Right renal cortex interstitium (tissue), 3 donors: ENCODE results near the gene DPYSL5. TPM values are rescaled to one million over a fixed set of nuclear protein-coding genes. Genes with fewer than 3 reads are reported as not detected.
"Not testable (repeated sequence)": the region's sequence is repeated elsewhere in the genome, so short reads cannot be mapped to it uniquely, and the experiment has no call there.

ENCODE experiments used
- DNase-seq, 3 donors: peaks; one replicate each; pipeline ENCODE4 v3.0.0-alpha.2; 2013; ENCODE audit warnings: low read depth in 3 of 3, low spot score in 2 of 3
- polyA plus RNA-seq, 3 donors: library from polyadenylated mRNA; unstranded; fragments of 120-200 nt; gene quantifications; one replicate each; pipeline ENCODE4 v1.2.1, GENCODE V29; 2013; ENCODE audit not compliant: insufficient read length in 3 of 3

The DPYSL5 gene
- polyA plus RNA-seq, 3 donors: 4.9 to 5.5 (median 5.0) TPM

DNA sequence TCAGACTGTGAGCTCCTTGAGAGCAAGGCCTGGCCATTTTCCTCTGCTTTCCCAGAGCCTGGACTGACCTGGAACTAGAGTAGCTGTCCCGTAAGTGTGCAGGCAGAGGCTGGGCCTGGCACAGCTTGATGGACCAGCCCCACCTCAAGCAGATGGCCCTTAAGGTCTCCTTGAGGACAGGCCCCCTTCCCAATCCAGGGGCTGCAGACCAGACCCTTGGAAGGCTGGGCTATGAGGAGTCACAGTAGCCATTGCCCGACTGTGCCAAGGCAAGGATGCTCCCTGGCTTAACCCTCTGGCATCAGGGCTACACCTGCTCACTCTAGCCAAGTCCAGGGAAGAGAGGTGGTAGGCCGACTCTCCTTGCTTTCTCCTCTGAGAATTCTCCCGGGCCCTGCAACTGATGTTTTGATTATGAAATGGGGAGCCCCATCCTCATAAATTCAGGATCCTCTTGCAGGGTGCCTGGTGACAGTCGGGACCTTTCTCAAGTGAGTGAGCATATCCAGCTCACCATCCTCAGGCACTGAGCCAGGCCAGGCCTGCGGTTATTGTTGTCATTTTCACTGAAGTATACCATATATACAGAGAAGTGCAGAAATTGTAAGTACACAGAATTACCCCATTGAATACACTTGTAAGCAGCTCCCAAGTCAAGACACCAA lies 51.7 kb downstream of the DPYSL5 start:
- DNase-seq: no peak

DNA sequence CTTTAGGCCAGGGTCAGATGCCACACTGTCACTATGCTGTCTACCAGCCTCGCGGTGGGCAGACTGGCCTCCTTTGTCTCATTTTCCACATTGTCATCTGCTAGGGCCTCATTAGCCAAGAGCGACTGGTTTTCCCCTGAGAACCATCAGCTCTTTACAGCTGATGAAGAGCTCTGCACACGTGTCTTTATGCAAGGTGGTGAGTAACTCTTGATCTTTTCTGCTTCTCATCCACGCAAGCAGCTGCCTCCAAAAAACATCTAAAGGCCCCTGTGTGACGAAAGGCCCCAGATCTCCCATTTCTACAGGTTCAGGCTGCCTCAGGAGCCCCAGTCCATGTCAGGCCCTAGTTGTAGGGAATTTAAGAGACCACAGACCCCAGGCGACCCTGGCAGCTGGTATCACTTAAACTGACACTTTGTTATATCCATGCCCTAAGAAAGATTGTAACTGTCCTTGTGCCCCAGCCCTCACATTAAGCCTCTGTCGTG lies 52.9 kb downstream of the DPYSL5 start:
- DNase-seq: no peak

DNA sequence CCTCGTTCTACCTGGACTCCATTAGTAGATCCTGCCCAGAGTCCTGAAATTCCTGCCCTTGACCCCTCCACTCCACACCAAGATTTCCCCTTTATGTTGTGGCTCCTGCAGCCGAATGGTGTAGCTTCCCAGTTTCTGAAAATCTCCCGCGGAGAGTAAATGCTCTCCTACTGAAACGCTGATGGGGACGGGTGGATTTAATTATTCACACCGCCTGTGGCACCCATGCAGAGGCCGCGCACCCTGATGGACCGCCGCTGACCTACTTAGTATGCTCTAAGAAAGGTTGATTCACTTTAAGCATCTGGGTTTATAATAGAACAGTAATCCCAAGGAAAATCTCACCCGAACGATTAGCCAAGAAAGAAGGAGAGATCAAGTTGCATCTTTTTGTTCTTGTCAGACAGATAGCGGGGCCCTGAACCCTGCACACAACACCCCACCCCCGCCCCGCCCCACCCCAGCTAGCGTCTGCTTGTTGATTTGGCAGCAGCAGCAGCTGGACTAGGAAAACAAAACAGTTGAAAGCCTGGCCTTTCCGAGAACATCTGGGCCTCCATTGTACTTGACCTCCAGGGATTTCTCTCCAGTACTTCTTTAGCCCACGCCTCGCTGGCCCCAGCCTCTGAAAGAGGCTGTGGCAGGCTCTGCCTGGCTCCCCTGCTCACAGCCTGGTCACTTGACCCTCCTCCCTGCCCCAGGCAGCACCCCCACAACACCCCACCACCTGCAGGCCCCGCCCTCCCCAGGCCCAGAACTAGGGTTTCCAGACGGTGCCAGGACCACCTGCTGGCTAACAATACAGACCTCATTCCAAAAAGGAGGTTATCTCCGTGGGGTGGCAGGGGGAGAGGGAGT lies 53.6 kb downstream of the DPYSL5 start:
- no peak for DNase-seq

DNA sequence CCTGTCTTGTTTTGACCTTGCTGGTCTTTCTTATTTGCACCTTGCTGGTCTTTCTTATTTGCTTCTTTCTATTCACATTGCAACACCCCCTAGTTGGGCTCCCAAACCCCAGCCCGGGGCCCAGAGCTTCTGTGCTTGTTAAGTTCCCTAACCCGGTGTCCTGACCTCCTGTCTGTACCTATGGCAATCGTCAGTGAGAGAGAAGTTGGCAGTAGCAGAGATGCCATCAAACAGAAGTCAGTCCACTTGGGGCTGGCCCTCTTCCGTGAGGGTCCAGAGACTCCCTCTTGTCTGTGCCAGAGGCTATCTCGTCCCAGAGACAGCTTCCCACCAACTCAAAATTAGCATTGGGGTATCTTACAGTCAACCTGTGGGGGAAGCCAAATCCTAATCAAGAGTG lies 55.7 kb downstream of the DPYSL5 start:
- no peak for DNase-seq

DNA sequence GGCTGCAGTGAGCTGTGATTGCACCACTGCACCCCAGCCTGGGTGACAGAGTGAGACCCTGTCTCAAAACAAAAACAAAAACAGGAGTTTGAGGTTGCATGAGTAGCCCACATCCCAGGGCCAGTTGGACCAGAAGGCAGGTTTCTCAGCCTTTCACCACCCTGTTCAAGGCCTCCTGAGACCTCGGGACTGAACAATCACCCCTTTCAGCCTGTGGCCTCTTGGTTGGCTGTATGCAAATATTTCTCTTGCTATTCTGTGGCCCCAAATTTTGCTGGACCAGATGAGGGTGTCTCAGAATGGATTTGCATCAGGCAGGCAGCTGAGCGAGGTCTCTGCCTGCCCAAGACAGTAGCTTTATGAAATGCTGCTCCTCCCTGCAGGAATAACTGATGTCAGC lies 56.9 kb downstream of the DPYSL5 start:
- DNase-seq: no peak

DNA sequence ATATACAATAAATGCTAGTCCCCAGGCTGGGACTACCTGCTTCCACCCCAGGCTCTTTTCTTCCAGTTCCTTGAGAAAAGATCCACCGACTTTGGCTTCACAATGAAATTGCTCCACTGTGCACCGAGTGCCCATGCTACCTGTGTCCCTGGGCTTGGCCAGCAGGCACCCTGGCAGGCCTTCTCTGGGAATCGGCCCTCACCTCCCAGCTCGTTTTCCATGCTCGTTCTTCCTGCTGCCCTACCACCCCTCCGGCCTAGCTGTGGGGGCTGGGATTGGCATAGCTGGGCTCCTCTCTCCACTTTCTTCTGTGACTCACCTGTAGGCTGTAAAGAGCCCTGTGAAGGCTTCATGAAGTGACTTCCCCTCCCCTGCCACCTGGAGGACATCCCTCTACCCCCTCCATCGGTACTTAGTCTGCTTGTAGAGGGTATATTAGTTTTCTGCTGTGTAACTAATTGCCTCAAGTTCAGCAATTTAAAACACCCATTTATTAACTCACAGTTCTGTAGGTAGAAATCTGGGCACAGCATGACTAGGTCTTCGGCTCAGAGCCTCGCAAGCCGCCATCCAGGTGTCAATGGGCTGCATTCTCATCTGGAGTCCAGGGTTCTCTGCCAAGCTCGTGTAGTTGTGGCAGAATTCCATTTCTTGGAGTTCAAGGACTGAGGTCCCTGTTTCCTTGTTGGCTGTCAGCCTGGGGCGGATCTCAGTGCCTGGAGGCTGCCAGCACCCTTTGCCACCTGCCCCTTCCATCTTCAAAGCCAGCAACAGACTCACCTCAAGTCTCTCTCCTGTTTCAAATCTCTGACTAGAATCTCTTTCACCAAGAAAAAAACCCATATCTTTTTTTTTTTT lies 57.6 kb downstream of the DPYSL5 start:
- DNase-seq: no peak

DNA sequence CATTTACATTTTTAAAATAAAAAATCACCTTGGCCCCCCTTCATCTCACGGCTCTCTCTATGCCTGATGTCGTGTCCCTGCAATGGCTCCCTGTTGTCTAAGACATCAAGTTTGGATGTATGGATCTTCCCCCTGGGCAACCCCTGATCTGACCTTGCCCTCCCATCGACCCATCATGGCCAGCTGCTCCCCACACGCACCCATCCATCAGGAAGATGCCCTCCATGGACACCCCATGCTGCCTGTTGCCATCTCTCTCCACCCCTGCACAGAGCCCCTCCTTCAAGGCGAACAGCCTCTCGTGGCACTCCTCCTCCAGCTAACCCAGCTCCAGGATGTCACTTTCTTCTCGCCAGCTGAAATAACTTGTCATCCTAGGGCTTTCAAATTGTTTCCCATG lies 59.5 kb downstream of the DPYSL5 start:
- DNase-seq: no peak

DNA sequence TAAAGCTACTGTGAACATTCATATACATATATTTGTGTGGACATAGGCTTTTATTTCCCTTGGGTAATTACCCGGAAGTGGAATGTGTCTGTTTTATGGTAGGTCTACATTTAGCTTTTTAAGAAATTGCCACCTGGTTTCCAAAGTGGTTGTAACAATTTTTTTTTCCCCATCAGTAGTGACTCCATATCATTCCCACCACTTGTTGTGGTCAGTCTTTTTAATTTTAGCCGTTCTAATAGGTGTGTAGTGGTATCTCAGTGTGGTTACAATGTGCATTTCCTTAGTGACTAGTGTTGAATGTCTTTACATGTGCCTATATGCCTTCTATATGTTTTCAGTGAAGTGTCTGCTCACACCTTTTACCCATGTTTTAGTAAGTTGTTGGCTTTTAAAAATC lies 62.2 kb downstream of the DPYSL5 start:
- no peak for DNase-seq

DNA sequence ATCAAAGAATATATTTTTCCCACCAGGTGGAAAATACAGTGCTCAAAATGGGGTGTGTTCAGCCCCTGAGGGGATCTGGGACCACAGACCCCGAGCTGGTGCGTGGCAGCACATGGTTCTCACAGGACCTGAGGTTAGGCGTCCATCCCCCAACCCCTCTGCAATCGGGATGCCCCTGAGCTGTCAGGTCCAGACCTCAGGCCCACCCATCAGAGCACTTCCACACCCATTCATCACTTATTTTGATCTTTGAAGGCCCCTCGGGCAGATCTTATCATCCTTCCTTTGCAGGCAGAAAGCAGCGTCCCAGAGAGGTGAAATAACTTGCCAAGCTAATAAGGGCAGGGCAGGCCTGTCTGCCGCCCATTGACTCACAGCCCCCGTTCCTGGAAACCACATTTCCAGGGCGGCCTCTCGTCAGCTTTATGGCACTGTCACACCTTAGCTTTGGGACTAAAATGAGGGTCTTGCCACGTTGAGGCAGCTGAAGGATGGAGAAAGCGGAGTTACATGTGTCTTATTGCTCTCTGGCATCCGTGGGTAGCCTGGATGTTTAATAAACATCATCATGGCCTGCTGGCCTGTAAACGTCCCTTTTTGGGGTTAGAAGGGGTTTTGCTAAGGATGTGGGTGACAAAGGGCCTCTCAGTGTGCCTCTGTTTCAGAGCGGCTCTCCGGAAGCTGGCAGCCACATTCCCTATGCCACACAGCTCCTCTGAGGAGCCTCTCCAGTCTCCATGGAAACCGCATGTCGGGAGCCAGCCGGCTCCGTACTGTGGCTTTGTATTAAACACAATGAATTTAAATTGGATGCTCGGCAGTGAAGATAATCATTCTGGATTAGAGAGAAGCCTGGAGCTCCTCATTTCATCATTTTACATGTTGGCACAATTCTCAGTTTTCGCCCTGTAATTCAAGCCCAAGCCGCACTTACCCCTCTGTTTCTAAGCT lies 64.3 kb downstream of the DPYSL5 start:
- no peak for DNase-seq

DNA sequence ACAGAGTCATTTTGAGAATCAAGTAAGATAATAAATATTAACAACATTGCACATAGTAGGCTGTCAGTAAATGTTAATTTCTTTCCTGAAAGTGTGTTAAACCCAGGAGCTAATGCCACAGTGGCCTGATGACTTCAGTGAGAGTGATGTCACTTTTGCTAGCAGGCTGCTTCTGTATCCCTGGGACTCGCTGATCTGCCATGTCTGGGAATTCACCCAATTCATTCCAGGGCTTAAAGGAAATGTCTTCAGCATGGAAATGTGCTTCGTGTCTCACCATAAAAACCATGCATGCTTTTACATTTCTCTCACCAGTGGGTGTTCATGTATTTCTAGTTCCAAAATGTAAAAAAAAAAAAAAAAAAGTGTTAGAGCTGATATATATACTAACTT lies 65.7 kb downstream of the DPYSL5 start:
- DNase-seq: no peak

DNA sequence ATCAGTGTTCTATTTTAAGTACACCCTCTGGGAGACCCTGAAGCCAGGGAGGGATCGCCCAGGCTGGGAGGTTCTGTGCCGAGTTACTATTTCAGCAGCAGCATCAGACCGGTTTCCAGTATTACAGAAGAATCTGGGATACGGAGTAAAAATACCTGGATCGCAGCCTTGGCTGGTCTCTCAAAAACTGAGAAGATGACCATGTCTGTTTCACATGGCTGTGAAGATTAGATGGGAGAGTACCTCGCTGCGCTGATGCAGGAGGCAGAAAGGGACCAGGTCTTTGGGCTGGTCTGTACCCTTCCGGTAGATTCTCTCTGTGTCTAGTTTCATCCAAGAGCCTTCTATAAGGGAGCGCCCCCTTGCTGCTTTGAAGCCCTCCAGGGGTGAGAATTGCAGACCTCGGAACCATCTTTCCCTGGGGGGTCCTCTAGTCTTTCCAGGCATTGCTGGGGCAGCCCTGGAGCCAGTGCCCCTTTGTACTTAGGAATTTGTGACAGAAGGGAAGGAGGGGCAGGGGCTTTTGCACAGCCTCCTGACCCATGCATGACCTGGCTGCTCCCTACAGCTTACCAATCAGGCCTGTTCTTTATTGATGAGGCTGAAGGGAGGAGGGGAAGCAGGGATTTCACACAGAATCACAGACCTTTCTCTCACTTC lies 66.2 kb downstream of the DPYSL5 start:
- DNase-seq: no peak

DNA sequence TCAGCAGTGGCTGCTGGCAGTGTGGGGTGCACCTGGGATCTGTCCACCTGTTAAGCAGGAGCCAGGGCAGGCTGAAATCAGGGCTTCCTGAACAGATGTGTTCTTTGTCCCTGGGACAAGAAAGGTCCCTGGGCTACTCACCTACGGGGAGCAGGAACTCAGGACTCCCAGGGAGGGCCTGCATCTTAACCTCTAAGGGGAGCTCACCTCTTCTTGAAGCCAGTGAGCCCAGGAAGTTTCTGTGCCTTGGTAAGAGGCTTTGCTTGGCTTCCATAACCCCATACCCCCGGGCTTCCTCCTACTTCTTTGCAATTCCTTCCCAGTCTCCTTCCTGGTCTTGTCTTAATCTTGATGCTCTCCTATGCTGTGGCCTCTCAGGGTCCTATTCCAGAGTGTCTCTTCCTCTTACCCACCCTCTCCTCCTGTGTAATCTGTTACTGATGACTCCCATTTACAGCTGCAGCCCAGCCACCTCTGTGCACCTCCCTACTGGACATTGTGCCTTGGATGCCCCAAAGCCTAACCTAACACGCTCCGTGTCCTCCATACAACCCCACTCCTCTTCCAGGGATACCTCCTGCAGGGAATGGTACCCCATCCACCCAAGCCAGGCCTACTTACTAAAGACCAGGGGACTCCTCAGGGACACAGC lies 66.9 kb downstream of the DPYSL5 start:
- no peak for DNase-seq

DNA sequence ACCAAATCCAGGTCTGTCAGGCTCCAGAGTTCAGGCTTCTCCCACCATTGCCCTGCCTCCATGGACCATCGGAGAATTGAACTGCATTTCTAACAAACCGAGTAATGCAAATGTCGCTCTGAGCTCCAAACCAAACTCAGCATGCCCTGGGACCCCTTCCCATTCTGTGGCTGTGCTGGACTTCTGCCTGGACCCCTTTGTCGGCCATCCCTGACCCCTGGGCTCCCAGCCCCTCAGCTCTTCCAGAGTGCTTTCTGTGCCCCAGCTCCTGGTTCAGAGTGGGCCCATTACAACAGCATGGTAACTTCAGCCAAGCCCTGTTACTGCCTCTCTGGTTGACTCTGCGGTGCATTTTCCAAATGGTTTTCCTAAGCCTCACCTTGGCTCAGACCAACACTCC lies 67.4 kb downstream of the DPYSL5 start:
- DNase-seq: no peak

DNA sequence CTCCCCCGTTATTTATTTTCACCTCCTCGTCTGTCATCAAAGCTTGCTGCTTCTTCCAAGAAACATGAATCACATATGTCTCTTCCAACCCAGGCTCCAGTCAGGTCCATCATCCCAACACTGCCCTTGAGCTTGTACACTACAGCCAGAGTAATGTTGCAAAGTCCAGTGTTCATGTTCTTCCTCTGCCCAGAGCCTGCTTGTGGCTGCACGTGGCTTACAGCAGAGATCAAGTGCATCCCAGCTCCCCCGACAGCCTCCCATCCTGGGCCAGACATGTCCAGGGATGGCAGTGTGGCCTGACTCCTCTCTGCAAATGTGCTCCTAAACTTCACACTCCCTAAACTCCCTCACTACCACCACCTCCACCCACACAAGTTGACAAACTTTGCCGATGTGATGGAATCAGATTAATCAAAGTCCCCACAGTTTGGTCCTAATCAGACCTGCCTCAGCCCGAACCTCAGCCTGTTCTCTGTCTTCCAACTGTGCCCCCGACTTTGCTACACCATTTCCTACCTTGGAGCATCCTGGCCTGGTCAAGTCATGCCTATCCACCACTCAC lies 68.3 kb downstream of the DPYSL5 start:
- no peak for DNase-seq

DNA sequence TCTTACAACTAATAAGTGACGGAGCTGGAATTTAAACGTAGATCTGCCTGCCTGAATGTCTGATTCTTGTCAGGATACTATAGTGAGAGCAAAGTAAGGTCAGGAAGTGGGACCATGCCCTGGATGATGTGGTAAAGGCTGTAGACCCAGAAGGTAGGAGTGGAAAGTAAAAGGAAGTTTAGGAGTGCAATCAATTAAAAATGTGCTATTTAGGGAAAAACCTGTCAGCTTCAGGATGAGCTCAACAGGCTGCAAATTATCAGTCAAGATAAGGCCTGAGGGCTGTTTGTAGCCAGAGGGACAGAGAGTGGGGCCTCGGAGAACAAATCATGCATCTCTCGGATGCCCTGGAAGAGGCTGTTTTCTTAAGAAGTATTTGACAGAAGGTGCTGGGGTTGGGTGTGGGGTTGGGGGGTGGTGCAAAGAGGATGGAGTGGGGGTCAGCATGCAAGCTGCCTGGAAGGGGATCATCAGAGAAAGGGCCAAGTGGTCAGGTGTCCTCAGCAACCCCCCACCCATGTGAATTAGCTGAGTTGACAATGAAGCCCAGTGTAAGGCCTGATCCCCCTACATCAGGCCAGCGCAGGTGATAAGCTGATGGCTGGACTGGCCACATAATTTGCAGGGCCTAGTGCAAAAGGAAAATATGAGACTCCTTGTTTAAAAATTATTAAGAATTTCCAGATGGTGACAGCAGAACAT lies 69.4 kb downstream of the DPYSL5 start:
- DNase-seq: no peak

DNA sequence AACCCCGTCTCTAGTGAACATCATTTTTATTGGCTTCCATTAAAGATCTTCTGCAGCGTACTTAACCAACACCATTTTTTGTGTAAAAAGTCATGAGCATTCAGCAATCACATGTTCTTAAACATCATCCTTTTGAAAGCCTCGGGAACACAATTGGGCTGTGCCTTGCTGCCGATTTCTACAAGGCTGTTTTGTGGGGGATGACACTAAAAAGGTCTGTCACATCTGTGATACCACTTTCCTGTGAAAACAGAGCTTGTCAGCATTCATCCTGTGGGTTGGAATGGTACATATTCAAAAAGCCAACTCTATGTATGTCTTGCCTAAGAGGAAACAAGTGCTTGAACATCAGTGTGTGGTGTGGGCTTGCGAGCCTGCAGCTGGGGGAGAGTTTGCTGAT lies 73.4 kb downstream of the DPYSL5 start:
- DNase-seq: no peak

DNA sequence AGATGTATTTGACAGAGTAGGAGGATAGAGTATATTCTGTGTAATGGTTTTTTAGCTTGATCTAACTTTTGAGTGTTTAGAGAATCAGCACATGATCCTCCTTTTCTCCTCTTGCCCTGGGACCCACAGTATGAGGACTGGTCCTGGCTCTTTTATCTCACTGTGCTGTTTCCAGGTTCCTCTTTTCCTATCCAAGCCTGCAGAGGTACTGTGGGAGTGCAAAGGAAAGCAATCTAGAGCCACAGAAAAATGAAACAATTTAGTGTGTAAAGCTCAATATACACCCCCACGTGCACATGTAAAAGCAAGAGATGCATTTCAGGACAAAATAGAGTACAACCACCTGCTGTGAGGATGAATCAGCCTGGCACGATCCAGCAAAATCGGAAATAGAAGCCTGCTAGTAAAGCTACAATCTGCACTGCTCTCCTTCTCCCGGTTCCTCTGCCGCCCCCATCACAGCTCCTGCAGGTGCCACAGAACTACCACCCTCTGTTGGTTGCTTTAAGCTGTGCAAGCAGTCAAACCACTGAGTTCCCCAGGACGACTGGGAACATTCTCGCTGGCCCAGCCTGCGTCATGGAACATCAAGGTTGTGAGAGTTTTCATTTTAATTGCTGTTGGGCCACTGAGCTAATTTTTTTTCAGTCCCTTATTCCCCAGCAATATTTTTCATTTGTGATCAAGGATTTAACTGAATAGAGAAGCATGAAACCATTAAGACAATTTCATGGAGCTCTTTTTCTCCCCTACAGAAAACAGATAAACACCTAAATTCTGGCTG lies 74.7 kb downstream of the DPYSL5 start:
- DNase-seq: peak in 1 of 3 donors; percentile 36

DNA sequence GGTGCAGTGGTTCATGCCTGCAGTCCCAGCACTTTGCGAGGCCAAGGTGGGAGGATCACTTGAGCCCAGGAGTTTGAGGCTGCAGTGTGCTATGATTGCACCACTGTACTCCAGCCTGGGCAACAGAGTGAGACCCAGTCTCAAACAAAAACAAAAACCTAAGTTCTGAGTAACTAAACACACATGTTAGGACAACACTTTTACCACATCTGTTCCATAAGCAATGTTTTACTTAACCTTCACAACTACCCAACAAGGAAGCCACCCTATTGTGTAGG lies 75.2 kb downstream of the DPYSL5 start:
- DNase-seq: not testable (repeated sequence)
